Hepatocyte (in vitro differentiated cells): ENCODE measurements around the gene DIAPH1.

Experiments used
- EZH2 ChIP-seq: fragments of 200-600 bp; sonication (generic); IDR thresholded peaks from 2 replicates; pipeline ENCODE4 v1.6.1; 2016; ENCODE audit warnings: antibody characterized with exemption, mild to moderate bottlenecking, borderline replicate concordance
- EZH2phosphoT487 ChIP-seq: fragments of 200-600 bp; sonication (generic); IDR thresholded peaks from one replicate; pipeline ENCODE4 v1.6.1; 2018; ENCODE audit warnings: antibody characterized with exemption, mild to moderate bottlenecking, low read depth, moderate library complexity; ENCODE audit not compliant: unreplicated experiment, severe bottlenecking
- TF ChIP-seq, protein P1 (sequence below): fragments of 200-600 bp; sonication (generic); IDR thresholded peaks from 2 replicates; pipeline ENCODE4 v1.5.1; 2016; ENCODE audit warnings: antibody characterized with exemption, mild to moderate bottlenecking; ENCODE audit not compliant: poor library complexity

DNA sequence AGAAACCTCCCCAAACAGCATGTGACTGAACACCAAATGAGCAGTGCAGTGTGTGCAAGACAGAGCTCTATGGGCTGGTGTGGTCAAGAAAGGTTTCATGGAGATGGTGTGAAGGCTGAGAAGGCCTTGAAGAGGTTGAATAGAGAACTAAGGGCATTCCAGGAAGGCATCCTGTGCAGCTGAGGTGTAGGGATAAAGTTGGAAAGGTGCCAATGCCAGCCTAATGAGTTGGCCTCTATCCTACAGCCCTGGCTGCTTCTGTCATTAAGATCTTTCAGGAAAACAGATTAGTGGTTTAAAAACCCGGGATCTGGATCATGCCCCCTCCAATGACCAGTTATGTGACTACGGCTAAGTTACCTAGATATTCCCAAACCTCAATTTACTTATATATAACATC is 13.8 kb upstream of the DIAPH1 start:
- TF ChIP-seq, protein P1, sequence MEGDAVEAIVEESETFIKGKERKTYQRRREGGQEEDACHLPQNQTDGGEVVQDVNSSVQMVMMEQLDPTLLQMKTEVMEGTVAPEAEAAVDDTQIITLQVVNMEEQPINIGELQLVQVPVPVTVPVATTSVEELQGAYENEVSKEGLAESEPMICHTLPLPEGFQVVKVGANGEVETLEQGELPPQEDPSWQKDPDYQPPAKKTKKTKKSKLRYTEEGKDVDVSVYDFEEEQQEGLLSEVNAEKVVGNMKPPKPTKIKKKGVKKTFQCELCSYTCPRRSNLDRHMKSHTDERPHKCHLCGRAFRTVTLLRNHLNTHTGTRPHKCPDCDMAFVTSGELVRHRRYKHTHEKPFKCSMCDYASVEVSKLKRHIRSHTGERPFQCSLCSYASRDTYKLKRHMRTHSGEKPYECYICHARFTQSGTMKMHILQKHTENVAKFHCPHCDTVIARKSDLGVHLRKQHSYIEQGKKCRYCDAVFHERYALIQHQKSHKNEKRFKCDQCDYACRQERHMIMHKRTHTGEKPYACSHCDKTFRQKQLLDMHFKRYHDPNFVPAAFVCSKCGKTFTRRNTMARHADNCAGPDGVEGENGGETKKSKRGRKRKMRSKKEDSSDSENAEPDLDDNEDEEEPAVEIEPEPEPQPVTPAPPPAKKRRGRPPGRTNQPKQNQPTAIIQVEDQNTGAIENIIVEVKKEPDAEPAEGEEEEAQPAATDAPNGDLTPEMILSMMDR: no peak
- TF ChIP-seq EZH2 (no peak), EZH2phosphoT487 (no peak)
